ENCODE results near the gene TRPC6.

The TRPC6 gene

DNA sequence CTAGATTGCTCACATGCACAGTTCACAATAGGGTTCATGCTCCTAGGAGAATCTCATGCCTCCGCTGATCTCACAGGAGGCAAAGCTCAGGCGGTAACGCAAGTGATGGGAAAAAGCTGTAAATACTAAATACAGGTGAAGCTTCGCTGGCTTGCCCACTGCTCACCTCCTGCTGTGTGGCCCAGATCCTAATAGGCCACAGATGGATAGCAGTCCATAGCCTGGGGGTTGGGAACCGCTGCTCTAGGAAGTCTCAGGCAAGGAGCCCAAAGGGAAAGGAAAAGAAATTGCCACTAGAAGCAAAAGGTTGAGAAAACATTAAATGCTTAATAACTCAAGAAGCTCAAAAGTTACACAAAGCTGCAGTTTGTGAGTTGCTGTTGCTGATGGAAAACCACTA, 3.2 kb upstream of the TRPC6 start:
- TF ChIP-seq, protein P1, sequence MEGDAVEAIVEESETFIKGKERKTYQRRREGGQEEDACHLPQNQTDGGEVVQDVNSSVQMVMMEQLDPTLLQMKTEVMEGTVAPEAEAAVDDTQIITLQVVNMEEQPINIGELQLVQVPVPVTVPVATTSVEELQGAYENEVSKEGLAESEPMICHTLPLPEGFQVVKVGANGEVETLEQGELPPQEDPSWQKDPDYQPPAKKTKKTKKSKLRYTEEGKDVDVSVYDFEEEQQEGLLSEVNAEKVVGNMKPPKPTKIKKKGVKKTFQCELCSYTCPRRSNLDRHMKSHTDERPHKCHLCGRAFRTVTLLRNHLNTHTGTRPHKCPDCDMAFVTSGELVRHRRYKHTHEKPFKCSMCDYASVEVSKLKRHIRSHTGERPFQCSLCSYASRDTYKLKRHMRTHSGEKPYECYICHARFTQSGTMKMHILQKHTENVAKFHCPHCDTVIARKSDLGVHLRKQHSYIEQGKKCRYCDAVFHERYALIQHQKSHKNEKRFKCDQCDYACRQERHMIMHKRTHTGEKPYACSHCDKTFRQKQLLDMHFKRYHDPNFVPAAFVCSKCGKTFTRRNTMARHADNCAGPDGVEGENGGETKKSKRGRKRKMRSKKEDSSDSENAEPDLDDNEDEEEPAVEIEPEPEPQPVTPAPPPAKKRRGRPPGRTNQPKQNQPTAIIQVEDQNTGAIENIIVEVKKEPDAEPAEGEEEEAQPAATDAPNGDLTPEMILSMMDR (IDR thresholded peaks at IDR 0.05; ENCODE audit: control extremely low read depth, extremely low read depth, low read depth, missing control alignments): no peak
- ChIA-PET POLR2A (no interaction called here), CTCF (interaction anchor here (1.2 kb wide), 1 partner anchor 11 kb away, joined by 3 read pairs; no protein-coding TSS in a partner anchor)
- DNase-seq (ENCODE audit: extremely low spot score): no peak

- ChIA-PET CTCF (no interaction called here), POLR2A (no interaction called here)
- TF ChIP-seq, protein P1 (IDR thresholded peaks at IDR 0.05; ENCODE audit: control extremely low read depth, extremely low read depth, low read depth, missing control alignments): no peak
Measured at GRCh38 chr11:101584655-101585054, 848 bp upstream of the TRPC6 start.

DNA sequence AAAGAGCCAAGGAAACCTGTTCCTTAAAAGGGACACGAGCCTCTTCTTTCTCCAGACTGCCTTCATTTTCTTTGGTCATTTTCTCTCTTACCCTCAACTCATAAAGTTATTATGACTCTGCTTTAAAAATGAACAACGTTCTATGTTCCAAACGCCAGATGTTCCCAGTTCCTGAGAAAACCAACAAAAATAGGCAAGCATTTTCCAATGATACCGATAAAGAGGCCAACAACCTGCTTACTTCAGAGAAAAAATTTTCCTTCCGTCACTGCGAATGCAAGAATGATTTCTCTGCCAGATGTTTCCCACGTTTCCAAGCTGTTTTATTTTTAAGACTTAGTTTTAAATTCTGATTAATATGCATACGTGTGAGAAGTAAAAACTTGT, 315 bp upstream of the TRPC6 start:
- TF ChIP-seq, protein P1 (IDR thresholded peaks at IDR 0.05; ENCODE audit: control extremely low read depth, extremely low read depth, low read depth, missing control alignments): no peak
- ChIA-PET POLR2A (no interaction called here), CTCF (no interaction called here)
- DNase-seq (ENCODE audit: extremely low spot score): no peak

More at GRCh38 chr11:101584655-101585054, 848 bp upstream of the TRPC6 start:
- no peak for DNase-seq (ENCODE audit: extremely low spot score)

- ChIA-PET POLR2A (no interaction called here), CTCF (no interaction called here)
- no peak for DNase-seq (ENCODE audit: extremely low spot score)
- TF ChIP-seq, protein P1 (IDR thresholded peaks at IDR 0.05; ENCODE audit: control extremely low read depth, extremely low read depth, low read depth, missing control alignments): no peak
Measured at GRCh38 chr11:101582989-101583250, 887 bp downstream of the TRPC6 start.

DNA sequence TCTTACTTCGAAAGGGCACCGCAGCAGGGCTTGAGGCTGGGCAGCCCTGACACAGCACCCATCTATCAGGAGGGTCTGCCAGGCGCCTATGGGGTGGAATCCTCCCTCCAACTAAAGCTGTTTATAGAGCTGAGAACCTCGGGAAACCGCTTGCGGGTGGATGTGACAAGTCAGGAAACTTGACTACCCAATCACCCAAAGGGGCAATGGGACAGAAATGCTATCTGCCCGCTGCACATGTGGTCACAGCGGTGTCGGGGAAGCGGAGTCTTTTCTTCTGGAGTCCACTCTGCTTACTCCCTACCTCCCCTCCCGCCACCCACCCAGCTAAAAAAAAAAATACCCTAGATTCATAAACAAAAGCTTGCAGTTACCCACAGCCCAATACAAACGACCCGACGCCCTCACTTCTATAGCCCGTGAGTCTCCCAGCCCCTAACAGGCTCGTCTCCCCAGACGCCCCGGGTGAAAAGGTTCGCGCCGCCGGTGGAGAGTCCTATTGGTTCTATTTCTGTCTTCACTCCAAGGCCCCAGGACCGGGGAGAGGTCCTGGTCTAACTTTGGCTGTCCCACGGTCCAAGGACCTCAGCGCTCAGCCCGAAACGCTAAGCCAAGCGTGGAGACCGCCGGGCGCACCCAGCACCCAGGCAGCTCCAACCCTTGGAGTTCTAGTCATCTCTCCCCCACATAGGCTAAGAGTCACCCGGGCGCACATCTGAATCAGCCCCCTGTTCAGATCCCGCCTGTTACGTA, 1.4 kb downstream of the TRPC6 start:
- POLR2A ChIA-PET: no interaction called here
- CTCF ChIA-PET: no interaction called here
- peak; percentile 9 for DNase-seq (ENCODE audit: extremely low spot score)
- TF ChIP-seq, protein P1 (IDR thresholded peaks at IDR 0.05; ENCODE audit: control extremely low read depth, extremely low read depth, low read depth, missing control alignments): no peak

GRCh38 chr11:101577461-101577860, 6.3 kb downstream of the TRPC6 start:
- TF ChIP-seq, protein P1 (IDR thresholded peaks at IDR 0.05; ENCODE audit: control extremely low read depth, extremely low read depth, low read depth, missing control alignments): no peak
- ChIA-PET POLR2A (no interaction called here), CTCF (interaction anchor here (1.2 kb wide), 1 partner anchor 24 kb away, joined by 4 read pairs; no protein-coding TSS in a partner anchor)
- no peak for DNase-seq (ENCODE audit: extremely low spot score)
